Activated naive CD4-positive, alpha-beta T cell treated with anti-CD3 and anti-CD28 coated beads, Interleukin-2, amount 50 U/mL, for 24 hours (primary cell): ENCODE measurements around the gene ERVH48-1.
"Not testable (repeated sequence)": the region's sequence is repeated elsewhere in the genome, so short reads cannot be mapped to it uniquely, and the experiment has no call there.

Experiments
- H3K27ac Mint-ChIP-seq: one replicate; pipeline ENCODE4 v1.8.0; 2021; ENCODE audit warnings: mild to moderate bottlenecking, mixed read lengths
- H3K27me3 Mint-ChIP-seq: one replicate; pipeline ENCODE4 v1.8.0; 2021; ENCODE audit warnings: mixed read lengths
- H3K36me3 Mint-ChIP-seq: one replicate; pipeline ENCODE4 v1.8.0; 2021; ENCODE audit warnings: mixed read lengths
- H3K4me1 Mint-ChIP-seq: one replicate; pipeline ENCODE4 v1.8.0; 2021; ENCODE audit warnings: mixed read lengths
- H3K4me3 Mint-ChIP-seq: one replicate; pipeline ENCODE4 v1.8.0; 2021; ENCODE audit warnings: mild to moderate bottlenecking, mixed read lengths
- H3K9me3 Mint-ChIP-seq: one replicate; pipeline ENCODE4 v1.8.0; 2021; ENCODE audit warnings: mixed read lengths

Gene ERVH48-1

DNA sequence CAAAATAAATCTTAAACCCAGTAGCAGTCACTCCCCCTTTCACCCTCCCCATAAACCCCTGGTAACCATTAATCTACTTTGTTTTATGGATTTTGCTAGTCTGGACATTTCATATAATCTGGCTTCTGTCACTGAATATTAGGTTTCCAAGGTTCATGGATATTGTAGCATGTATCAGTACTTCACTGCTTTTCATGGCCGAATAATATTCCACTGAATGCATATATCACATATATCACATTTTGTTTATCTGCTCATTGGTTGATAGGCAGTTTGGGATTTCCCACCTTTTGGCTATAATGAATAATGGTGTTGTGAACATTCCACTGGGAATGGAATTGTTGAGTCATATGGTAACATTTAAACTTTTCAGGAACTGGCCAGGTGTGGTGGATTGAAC, 41.5 kb downstream of the ERVH48-1 start:
- H3K27ac Mint-ChIP-seq, result no peak overlapping the region
- H3K9me3 Mint-ChIP-seq, result no peaks in the 10 kb centered on the region
- H3K4me3 Mint-ChIP-seq, result no peak overlapping the region
- no peaks in the 10 kb centered on the region for H3K36me3 Mint-ChIP-seq
- peaks cover 22% of the 10 kb centered on the region for H3K4me1 Mint-ChIP-seq
- no peaks in the 10 kb centered on the region for H3K27me3 Mint-ChIP-seq

DNA sequence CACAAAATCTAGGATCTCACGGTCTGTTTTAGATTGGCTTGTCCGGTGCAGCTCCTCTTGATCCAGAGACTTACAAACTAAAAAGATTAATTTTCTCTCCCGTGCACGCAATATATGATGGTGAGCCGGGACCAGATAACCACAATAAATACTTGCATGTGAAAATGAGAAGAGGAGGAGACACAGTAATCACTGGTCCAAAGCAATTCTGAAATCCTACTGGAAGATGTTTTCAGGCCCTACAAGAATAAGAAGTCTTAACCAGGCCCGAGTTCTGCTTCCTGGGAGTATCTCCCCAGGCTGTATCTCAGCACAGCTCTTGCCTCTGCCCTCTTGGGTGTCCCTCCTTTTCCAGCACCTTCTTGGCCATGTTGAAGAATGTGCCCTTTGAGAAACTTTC, 45.1 kb downstream of the ERVH48-1 start:
- peaks cover 9% of the 10 kb centered on the region for H3K36me3 Mint-ChIP-seq
- H3K9me3 Mint-ChIP-seq, result no peaks in the 10 kb centered on the region
- no peaks in the 10 kb centered on the region for H3K27me3 Mint-ChIP-seq
- peak overlapping the region; percentile 92 for H3K27ac Mint-ChIP-seq
- H3K4me1 Mint-ChIP-seq, result peaks cover 28% of the 10 kb centered on the region
- H3K4me3 Mint-ChIP-seq, result peak overlapping the region; percentile 98

DNA sequence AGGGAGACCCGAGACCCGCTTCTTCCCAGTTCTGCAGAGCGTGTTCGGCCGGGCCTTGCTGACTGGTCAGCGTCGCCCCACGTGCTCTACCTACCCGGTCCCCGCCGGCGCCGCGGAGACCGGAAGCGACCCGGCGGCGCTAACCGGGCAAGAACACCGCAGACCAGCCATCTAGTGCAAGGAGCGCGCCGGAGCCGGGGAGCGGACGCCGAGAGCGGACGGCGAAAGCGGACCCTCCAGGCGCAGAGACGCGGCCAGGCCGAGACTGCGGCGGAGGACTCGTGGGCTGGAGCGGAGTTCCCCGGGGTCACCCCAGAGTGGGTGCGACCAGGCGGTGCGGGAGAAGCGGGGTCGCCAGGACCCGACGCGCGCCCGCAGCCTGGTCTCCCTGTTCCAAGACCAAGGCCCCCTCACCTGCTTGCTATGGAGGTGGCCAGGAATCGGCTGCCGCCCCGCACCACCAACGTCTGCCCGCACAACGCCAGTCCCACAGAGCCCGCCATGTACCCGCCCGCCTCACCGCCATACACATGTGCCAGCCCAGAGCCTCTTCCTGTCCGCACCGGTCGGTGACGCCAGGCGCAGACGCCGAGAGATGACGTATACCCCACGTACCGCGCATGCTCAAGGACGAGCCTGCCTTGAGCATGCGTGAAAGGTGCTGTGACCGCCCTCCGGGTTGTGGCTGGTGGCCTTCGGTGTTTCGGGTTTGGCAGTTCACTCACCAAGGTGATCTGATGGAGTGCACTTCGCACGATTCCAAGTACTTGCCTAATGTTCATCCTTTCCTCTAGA, 46.2 kb downstream of the ERVH48-1 start, which contains the start of gene WDR4:
TSS of gene WDR4 (minus strand) at position 547 of the 795 bp plus-strand sequence. CDS start at position 503, 44 bp downstream.
- Mint-ChIP-seq H3K9me3 (no peaks in the 10 kb centered on the region), H3K36me3 (peaks cover 11% of the 10 kb centered on the region), H3K4me3 (peak within 1 kb of the TSS; percentile 98), H3K27ac (peak within 1 kb of the TSS; percentile 99), H3K4me1 (peaks cover 28% of the 10 kb centered on the region), H3K27me3 (no peaks in the 10 kb centered on the region)

DNA sequence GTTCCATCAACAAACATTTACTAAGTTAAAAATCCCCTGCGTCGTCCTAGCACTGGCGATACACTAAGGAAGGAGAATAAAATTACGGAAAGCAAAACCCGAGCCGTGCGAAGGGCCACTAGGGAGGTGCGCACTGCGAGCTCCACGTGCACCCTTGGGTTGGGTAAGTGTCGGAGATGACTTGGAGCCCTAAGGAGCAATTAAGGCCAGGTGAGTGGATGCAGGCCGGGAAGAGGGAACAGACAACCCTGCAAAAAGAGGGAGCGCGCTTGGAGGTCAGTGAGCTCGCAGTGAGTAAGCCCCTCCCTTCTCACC, 46.8 kb downstream of the ERVH48-1 start:
- Mint-ChIP-seq H3K4me3 (peak overlapping the region; percentile 98), H3K36me3 (peaks cover 12% of the 10 kb centered on the region), H3K9me3 (no peaks in the 10 kb centered on the region), H3K27ac (peak overlapping the region; percentile 98), H3K4me1 (peaks cover 28% of the 10 kb centered on the region), H3K27me3 (no peaks in the 10 kb centered on the region)

DNA sequence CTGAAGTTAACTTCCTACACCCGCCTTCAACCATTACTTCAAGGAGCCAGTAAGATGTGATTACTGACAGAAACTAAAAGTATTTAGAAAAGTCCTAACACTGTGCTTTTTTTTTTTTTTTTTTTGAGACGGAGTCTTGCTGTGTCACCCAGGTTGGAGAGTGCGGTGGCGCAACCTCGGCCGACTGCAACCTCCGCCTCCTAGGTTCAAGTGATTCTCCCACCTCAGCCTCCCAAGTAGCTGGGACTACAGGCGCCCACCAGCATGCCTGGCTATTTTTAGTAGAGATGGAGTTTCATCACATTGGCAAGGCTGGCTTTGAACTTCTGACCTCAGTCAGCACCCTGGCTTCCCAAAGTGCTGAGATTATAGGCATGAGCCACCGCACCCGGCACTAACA, 49.6 kb downstream of the ERVH48-1 start:
- Mint-ChIP-seq H3K4me1 (peaks cover 26% of the 10 kb centered on the region), H3K36me3 (peaks cover 18% of the 10 kb centered on the region)
- H3K9me3 Mint-ChIP-seq, H3K27me3 Mint-ChIP-seq, H3K27ac Mint-ChIP-seq, H3K4me3 Mint-ChIP-seq: not testable (repeated sequence)

DNA sequence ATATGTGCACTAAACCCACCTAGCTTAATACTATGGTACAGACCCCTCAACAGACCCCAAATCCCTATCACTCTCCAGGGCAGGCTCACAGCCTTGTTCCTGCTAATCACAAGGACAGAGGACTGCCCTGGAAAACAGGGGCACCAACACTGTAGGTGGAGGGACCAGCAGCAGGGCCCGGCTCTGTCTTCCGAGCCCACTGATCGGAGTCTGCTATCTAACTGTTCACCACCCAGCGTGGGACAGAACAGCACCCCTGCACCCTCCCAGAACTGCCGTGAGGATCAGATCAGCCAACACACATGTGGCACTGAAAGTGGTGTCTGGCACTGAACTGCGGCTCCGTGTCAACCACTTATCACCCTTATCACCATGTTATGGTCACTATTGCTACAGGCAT, 52.3 kb downstream of the ERVH48-1 start:
- H3K4me3 Mint-ChIP-seq, result no peak overlapping the region
- peaks cover 13% of the 10 kb centered on the region for H3K36me3 Mint-ChIP-seq
- H3K27me3 Mint-ChIP-seq, result no peaks in the 10 kb centered on the region
- H3K4me1 Mint-ChIP-seq, result peaks cover 8% of the 10 kb centered on the region
- no peaks in the 10 kb centered on the region for H3K9me3 Mint-ChIP-seq
- H3K27ac Mint-ChIP-seq, result no peak overlapping the region

DNA sequence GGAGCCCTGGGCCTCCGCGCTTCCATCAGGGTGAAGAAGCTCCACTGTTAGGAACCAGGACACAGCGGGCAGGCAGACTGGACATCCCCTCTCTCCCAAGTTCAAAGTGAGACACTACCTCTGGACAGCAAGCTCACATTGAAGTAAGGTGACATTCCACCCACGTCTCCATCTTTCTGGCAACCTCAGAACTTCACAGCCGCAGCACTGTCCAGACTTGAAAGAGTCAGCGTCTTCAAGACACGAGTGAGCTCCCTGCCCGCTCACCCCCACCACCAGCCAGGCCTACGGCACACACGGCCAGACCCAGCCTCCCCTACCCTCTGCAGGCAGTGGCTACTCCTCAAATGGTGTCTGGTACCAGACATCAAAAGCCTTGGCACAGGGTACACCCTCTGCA, 57.2 kb downstream of the ERVH48-1 start:
- Mint-ChIP-seq H3K9me3 (no peaks in the 10 kb centered on the region), H3K36me3 (peaks cover 11% of the 10 kb centered on the region), H3K27ac (no peak overlapping the region), H3K27me3 (no peaks in the 10 kb centered on the region), H3K4me1 (peaks cover 22% of the 10 kb centered on the region), H3K4me3 (no peak overlapping the region)
